ENCODE measurements around the gene ARL10. TPM values are rescaled to one million over a fixed set of nuclear protein-coding genes. Genes with fewer than 3 reads are reported as not detected.

ARL10 gene
- total RNA-seq, 6 experiments from 2014 or later = 0.93 to 2.4 (median 1.1) TPM

DNA sequence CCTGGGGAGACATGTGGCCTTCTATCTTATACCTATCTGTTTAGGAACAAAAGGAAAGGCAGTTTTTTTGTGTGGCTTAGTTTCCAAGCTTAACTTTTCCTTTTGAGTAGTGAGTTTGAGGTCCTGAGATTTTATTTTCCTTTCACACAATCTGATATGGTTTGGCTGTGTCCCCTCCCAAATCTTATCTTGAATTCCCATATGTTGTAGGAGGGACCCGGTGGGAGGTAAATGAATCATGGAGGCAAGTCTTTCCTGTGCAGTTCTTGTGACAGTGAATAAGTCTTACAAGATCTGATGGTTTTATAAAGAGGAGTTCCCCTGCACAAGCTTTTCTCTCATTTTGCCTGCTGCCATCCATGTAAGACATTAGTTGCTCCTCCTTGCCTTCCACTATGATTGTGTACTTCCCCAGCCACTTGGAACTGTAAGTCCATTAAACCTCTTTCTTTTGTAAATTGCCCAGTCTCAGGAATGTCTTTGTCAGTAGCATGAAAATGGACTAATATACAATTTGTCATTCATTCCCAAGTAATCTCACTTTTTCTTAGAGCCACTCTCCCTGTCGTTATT is 55.8 kb downstream of the ARL10 start:
- TF ChIP-seq POLR2A (IDR thresholded peaks at IDR 0.05) = no peak
- TF ChIP-seq CTCF (IDR thresholded peaks at IDR 0.05) = no peak
- Histone ChIP-seq H3K27ac (no peak overlapping the region), H3K4me3 (no peak overlapping the region), H3K27me3 (no peaks in the 10 kb centered on the region), H3K36me3 (no peaks in the 10 kb centered on the region), H3K4me1 (peaks cover 0 to 6% (median 0%) of the 10 kb centered on the region in 4 donors), H3K9me3 (no peaks in the 10 kb centered on the region)
- ATAC-seq = no peak
- WGBS (ENCODE audit: insufficient coverage, low coverage, low lambda C conversion rate, missing lambda C conversion rate) = 36% methylated on average over 2 of the region's 2 CpGs
- DNase-seq = no peak
- intact Hi-C loops (cut with DNase I) = no loop called here

GRCh38 chr5:176424181-176424580 is 58.9 kb downstream of the ARL10 start:
- intact Hi-C loops (cut with DNase I) = no loop called here
- no peak for TF ChIP-seq POLR2A (IDR thresholded peaks at IDR 0.05)
- no peak for TF ChIP-seq CTCF (IDR thresholded peaks at IDR 0.05)
- 64% methylated on average over 2 of the region's 3 CpGs for WGBS (ENCODE audit: insufficient coverage, low coverage, low lambda C conversion rate, missing lambda C conversion rate)
- no peaks in the 10 kb centered on the region for H3K27me3 ChIP-seq
- no peak overlapping the region for H3K27ac ChIP-seq
- no peaks in the 10 kb centered on the region for H3K4me1 ChIP-seq
- DNase-seq (no peak), ATAC-seq (no peak)
- no peaks in the 10 kb centered on the region for H3K9me3 ChIP-seq
- no peaks in the 10 kb centered on the region for H3K36me3 ChIP-seq
- no peak overlapping the region for H3K4me3 ChIP-seq

GRCh38 chr5:176425138-176425537 is 59.9 kb downstream of the ARL10 start:
- DNase-seq (no peak), ATAC-seq (no peak)
- H3K4me3 ChIP-seq = no peak overlapping the region
- H3K4me1 ChIP-seq = no peaks in the 10 kb centered on the region
- WGBS (ENCODE audit: insufficient coverage, low coverage, low lambda C conversion rate, missing lambda C conversion rate) = 100% methylated on average over 1 of the region's 1 CpG
- H3K9me3 ChIP-seq = no peaks in the 10 kb centered on the region
- no peaks in the 10 kb centered on the region for H3K27me3 ChIP-seq
- intact Hi-C loops (cut with DNase I) = no loop called here
- no peaks in the 10 kb centered on the region for H3K36me3 ChIP-seq
- no peak overlapping the region for H3K27ac ChIP-seq
- TF ChIP-seq POLR2A (IDR thresholded peaks at IDR 0.05) (no peak), CTCF (IDR thresholded peaks at IDR 0.05) (no peak)

- no peak for DNase-seq
- 79% methylated on average over 1 of the region's 1 CpG for WGBS (ENCODE audit: insufficient coverage, low coverage, low lambda C conversion rate, missing lambda C conversion rate)
- no peak overlapping the region for H3K4me3 ChIP-seq
- H3K4me1 ChIP-seq = no peaks in the 10 kb centered on the region
- no peak overlapping the region for H3K27ac ChIP-seq
- H3K9me3 ChIP-seq = no peaks in the 10 kb centered on the region
- no peak for ATAC-seq
- no peaks in the 10 kb centered on the region for H3K27me3 ChIP-seq
- no peaks in the 10 kb centered on the region for H3K36me3 ChIP-seq
- intact Hi-C loops (cut with DNase I) = no loop called here
- TF ChIP-seq POLR2A (IDR thresholded peaks at IDR 0.05) (no peak), CTCF (IDR thresholded peaks at IDR 0.05) (no peak)
Observed at GRCh38 chr5:176425791-176426190, 60.5 kb downstream of the ARL10 start.

DNA sequence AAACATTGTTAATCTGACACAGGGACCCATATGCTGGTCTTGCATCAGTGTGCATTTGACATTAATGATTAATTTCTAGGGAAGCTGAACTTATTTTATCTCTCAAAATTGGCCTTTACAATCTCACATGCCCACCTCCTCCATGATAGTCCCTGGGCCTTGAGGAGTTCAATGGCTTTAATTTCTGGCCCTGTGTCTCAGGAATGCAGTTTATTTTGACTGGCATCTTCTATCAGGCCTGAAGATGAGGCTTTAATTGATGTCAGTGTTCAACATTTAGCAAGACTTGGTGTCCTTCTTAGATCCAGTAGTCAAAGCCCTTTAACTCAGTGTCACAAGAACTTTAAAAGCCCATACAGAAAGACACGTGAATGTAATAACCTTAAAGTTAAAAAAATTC is 61.6 kb downstream of the ARL10 start:
- TF ChIP-seq POLR2A (IDR thresholded peaks at IDR 0.05) (no peak), CTCF (IDR thresholded peaks at IDR 0.05) (no peak)
- WGBS (ENCODE audit: insufficient coverage, low coverage, low lambda C conversion rate, missing lambda C conversion rate) = 74% methylated on average over 1 of the region's 1 CpG
- no peaks in the 10 kb centered on the region for H3K9me3 ChIP-seq
- DNase-seq (no peak), ATAC-seq (no peak)
- no peaks in the 10 kb centered on the region for H3K4me1 ChIP-seq
- H3K27me3 ChIP-seq = no peaks in the 10 kb centered on the region
- H3K4me3 ChIP-seq = no peak overlapping the region
- H3K36me3 ChIP-seq = no peaks in the 10 kb centered on the region
- intact Hi-C loops (cut with DNase I) = no loop called here
- no peak overlapping the region for H3K27ac ChIP-seq
